Daoy (cell line): ENCODE measurements around the gene RNF212. TPM values are rescaled to one million over a fixed set of nuclear protein-coding genes. Genes with fewer than 3 reads are reported as not detected.

Experiments
- total RNA-seq: library from RNA; depleted of rRNA; stranded (reverse); fragments of >200 nt; shearing (Covaris generic); gene quantifications from 2 replicates; pipeline ENCODE4 v1.2.3, GENCODE V29; 2014; rRNA removed

RNF212 gene
- total RNA-seq, 1 experiment from 2014 or later = not detected

Other genes starting within 250 kb of the RNF212 start
- gene GAK, start 181.2 kb downstream of the RNF212 start, total RNA-seq = 61.6 and 71.9 TPM in 2 replicates
- 12.0 and 20.1 TPM in 2 replicates for gene TMEM175, start 181.1 kb downstream of the RNF212 start, total RNA-seq
- 4.3 and 4.4 TPM in 2 replicates for gene DGKQ, start 140.0 kb downstream of the RNF212 start, total RNA-seq
- 1.0 and 2.3 TPM in 2 replicates for gene IDUA, start 126.5 kb downstream of the RNF212 start, total RNA-seq
- 0.57 TPM in 1 of 2 replicates, not detected in the other for gene SLC26A1, start 120.2 kb downstream of the RNF212 start, total RNA-seq
- gene FGFRL1, start 101.9 kb downstream of the RNF212 start, total RNA-seq = 35.5 and 40.6 TPM in 2 replicates
- gene SPON2, start 59.0 kb upstream of the RNF212 start, total RNA-seq = 0.29 TPM in 1 of 2 replicates, not detected in the other
- 110 and 115 TPM in 2 replicates for gene CTBP1, start 135.6 kb upstream of the RNF212 start, total RNA-seq
- gene MAEA, start 176.3 kb upstream of the RNF212 start, total RNA-seq = 68.7 and 80.6 TPM in 2 replicates
- gene UVSSA, start 233.6 kb upstream of the RNF212 start, total RNA-seq = 3.2 and 4.9 TPM in 2 replicates